ENCODE results near the gene TTC28. TPM values are rescaled to one million over a fixed set of nuclear protein-coding genes. Genes with fewer than 3 reads are reported as not detected.

Gene TTC28
- total RNA-seq, 1 experiment from 2014 or later, result 0.12 TPM

GRCh38 chr22:28466399-28466798 lies 213.2 kb downstream of the TTC28 start:
- DNase-seq (ENCODE audit: low read depth, low spot score), result no peak
- Histone ChIP-seq H3K4me3 (replicated peaks in 1 of 2; ENCODE audit: low read depth in 1 of 2, low read length in 2 of 2) (no peak overlapping the region), H3K79me2 (ENCODE audit: insufficient read depth, low read length) (no peaks in the 10 kb centered on the region), H3K9me2 (ENCODE audit: insufficient read depth) (no peaks in the 10 kb centered on the region), H3K9me3 (ENCODE audit: control insufficient read depth in 1 of 2, insufficient read depth in 1 of 2, low read depth in 1 of 2, low read length in 2 of 2) (no peaks in the 10 kb centered on the region), H2AFZ (ENCODE audit: low read depth, low read length, poor library complexity, severe bottlenecking) (no peak overlapping the region), H3K27ac (ENCODE audit: low read depth, low read length) (no peak overlapping the region), H3K4me1 (ENCODE audit: control insufficient read depth in 1 of 2, insufficient read depth in 2 of 2, low read length in 2 of 2) (no peaks in the 10 kb centered on the region), H3K36me3 (ENCODE audit: control insufficient read depth in 1 of 2, insufficient read depth in 2 of 2, low read length in 2 of 2) (no peaks in the 10 kb centered on the region), H3K27me3 (ENCODE audit: insufficient read depth, low read length) (peaks cover 52% of the 10 kb centered on the region), H3K4me2 (ENCODE audit: low read length) (no peak overlapping the region), H3K9ac (ENCODE audit: low read length) (no peak overlapping the region), H4K20me1 (ENCODE audit: insufficient read depth) (no peaks in the 10 kb centered on the region)
- ChIA-PET POLR2A (no interaction called here), RAD21 (ENCODE audit: low non-redundant PET in 1 of 2, low total read pairs in 2 of 2, uncharacterized antibody in 2 of 2, unreplicated experiment in 2 of 2) (no interaction called here), CTCF (no interaction called here)
- TF ChIP-seq RAD21 (IDR thresholded peaks at IDR 0.05; ENCODE audit: low read depth) (no peak), POLR2AphosphoS5 (IDR thresholded peaks at IDR 0.05; ENCODE audit: low read depth, low read length) (no peak), ATF3 (IDR thresholded peaks at IDR 0.05) (no peak), EZH2phosphoT487 (IDR thresholded peaks at IDR 0.05; ENCODE audit: borderline replicate concordance) (no peak), ZNF274 (IDR thresholded peaks at IDR 0.05; ENCODE audit: low read depth, low read length) (no peak), POLR2A (IDR thresholded peaks at IDR 0.05; ENCODE audit: borderline replicate concordance, extremely low read depth, insufficient read depth, insufficient read length) (no peak), YY1 (IDR thresholded peaks at IDR 0.05; ENCODE audit: extremely low read depth, insufficient replicate concordance, low read depth, low read length) (no peak), CTCF (IDR thresholded peaks at IDR 0.05 in 2 of 3, conservative IDR thresholded peaks at IDR 0.05 in 1 of 3; ENCODE audit: borderline replicate concordance in 1 of 3, insufficient read depth in 1 of 3, low read depth in 2 of 3, low read length in 2 of 3) (no peak), ZBTB33 (IDR thresholded peaks at IDR 0.05; ENCODE audit: extremely low read depth, insufficient replicate concordance, low read length) (no peak), TCF7L2 (IDR thresholded peaks at IDR 0.05; ENCODE audit: borderline replicate concordance, extremely low read depth, insufficient read depth, insufficient read length) (no peak), EZH2 (IDR thresholded peaks at IDR 0.05) (no peak), ELF1 (IDR thresholded peaks at IDR 0.05; ENCODE audit: borderline replicate concordance, low read depth) (no peak), CEBPB (IDR thresholded peaks at IDR 0.05; ENCODE audit: low read depth) (no peak), ZFX (IDR thresholded peaks at IDR 0.05) (no peak), JUND (IDR thresholded peaks at IDR 0.05) (no peak), SRF (IDR thresholded peaks at IDR 0.05; ENCODE audit: low read depth) (no peak)
- BruUV-seq (replicated peaks), result no TSS peak
- intact Hi-C loops (cut with micrococcal nuclease), result no loop called here
- ATAC-seq, result no peak
